ENCODE measurements around the gene TMEM238.

DNA sequence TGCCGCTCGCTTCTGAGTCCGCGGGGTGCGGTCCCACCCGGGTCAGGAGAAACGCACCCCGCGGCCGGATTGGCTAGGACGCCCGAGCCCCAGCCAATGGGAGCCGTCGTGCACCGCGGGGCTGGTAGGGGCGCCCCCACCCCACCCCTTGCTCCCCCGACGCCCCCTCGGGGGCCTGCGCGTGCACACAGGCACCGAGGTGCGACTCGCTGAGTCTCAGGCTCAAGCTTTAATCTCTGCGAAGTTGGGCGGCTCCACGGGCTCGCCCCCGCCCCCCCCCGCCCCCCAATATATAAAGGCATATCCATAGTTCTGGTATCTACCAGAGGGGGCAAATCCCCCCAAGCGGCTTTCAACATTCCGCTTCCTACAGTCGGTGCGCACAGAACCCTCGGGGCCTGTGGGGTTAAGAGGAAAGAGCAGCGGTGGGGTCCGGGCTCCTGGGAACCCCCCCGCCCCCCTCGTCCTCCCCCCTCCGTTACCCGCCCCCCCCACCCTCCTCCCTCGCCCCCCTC lies 29.3 kb downstream of the TMEM238 start, which contains the start of gene COX6B2:
- TF ChIP-seq, protein P1, sequence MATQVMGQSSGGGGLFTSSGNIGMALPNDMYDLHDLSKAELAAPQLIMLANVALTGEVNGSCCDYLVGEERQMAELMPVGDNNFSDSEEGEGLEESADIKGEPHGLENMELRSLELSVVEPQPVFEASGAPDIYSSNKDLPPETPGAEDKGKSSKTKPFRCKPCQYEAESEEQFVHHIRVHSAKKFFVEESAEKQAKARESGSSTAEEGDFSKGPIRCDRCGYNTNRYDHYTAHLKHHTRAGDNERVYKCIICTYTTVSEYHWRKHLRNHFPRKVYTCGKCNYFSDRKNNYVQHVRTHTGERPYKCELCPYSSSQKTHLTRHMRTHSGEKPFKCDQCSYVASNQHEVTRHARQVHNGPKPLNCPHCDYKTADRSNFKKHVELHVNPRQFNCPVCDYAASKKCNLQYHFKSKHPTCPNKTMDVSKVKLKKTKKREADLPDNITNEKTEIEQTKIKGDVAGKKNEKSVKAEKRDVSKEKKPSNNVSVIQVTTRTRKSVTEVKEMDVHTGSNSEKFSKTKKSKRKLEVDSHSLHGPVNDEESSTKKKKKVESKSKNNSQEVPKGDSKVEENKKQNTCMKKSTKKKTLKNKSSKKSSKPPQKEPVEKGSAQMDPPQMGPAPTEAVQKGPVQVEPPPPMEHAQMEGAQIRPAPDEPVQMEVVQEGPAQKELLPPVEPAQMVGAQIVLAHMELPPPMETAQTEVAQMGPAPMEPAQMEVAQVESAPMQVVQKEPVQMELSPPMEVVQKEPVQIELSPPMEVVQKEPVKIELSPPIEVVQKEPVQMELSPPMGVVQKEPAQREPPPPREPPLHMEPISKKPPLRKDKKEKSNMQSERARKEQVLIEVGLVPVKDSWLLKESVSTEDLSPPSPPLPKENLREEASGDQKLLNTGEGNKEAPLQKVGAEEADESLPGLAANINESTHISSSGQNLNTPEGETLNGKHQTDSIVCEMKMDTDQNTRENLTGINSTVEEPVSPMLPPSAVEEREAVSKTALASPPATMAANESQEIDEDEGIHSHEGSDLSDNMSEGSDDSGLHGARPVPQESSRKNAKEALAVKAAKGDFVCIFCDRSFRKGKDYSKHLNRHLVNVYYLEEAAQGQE (IDR thresholded peaks at IDR 0.05; ENCODE audit: insufficient replicate concordance, low read depth), result no peak
- TF ChIP-seq GABPA (IDR thresholded peaks at IDR 0.05; ENCODE audit: low read depth) (no peak), POLR2AphosphoS5 (IDR thresholded peaks at IDR 0.05; ENCODE audit: low read depth) (no peak)
- TF ChIP-seq, protein P2, sequence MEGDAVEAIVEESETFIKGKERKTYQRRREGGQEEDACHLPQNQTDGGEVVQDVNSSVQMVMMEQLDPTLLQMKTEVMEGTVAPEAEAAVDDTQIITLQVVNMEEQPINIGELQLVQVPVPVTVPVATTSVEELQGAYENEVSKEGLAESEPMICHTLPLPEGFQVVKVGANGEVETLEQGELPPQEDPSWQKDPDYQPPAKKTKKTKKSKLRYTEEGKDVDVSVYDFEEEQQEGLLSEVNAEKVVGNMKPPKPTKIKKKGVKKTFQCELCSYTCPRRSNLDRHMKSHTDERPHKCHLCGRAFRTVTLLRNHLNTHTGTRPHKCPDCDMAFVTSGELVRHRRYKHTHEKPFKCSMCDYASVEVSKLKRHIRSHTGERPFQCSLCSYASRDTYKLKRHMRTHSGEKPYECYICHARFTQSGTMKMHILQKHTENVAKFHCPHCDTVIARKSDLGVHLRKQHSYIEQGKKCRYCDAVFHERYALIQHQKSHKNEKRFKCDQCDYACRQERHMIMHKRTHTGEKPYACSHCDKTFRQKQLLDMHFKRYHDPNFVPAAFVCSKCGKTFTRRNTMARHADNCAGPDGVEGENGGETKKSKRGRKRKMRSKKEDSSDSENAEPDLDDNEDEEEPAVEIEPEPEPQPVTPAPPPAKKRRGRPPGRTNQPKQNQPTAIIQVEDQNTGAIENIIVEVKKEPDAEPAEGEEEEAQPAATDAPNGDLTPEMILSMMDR (IDR thresholded peaks at IDR 0.05; ENCODE audit: insufficient read depth, low read length), result no peak
